H1 (cell line): Measurements from ENCODE around the gene ZNF423. TPM values are rescaled to one million over a fixed set of nuclear protein-coding genes. Genes with fewer than 3 reads are reported as not detected.

Source experiments
- FOSL1 ChIP-seq: IDR thresholded peaks from 2 replicates; pipeline ENCODE4 v1.6.1; 2011; ENCODE audit warnings: mild to moderate bottlenecking, low read depth, low read length, moderate library complexity; ENCODE audit not compliant: insufficient read depth
- HDAC2 ChIP-seq, 2 experiments: fragments of 300-600 bp in 1 of 2; sonication (generic) in 1 of 2; IDR thresholded peaks; 2 replicates each; pipeline ENCODE4 v1.6.1; 2011 to 2012; ENCODE audit warnings: low read depth in 2 of 2, low read length in 2 of 2, mild to moderate bottlenecking in 2 of 2, moderate library complexity in 2 of 2, borderline replicate concordance in 1 of 2, inconsistent platforms in 1 of 2
- HDAC6 ChIP-seq: IDR thresholded peaks from one replicate; pipeline ENCODE4 v1.7.1; 2012; ENCODE audit warnings: low read depth, mild to moderate bottlenecking, inconsistent platforms, low read length, moderate library complexity
- POU5F1 ChIP-seq: IDR thresholded peaks from 2 replicates; pipeline ENCODE4 v1.6.1; 2011; ENCODE audit warnings: low read depth, mild to moderate bottlenecking, low read length, moderate library complexity
- polyA plus RNA-seq, 7 experiments: library from polyadenylated mRNA; depleted of rRNA in 3 of 7; stranded (reverse) in 5 of 7; unstranded in 2 of 7; fragments of >200 nt in 5 of 7; fragments of 200-250 nt in 2 of 7; gene quantifications; 1 replicate in 5 of 7; 2 replicates in 1 of 7; 4 replicates in 1 of 7; pipeline versions ENCODE4 v1.2.1 to v1.2.3, GENCODE V29; 2011 to 2013; ENCODE audit warnings: missing spikeins in 2 of 7, mixed read lengths in 2 of 7
- total RNA-seq: library from RNA; stranded (reverse); fragmentation: NEBNext Ultra II Directional; extraction: Animal tissue kit (Norgen Biotek cat#: 25700); gene quantifications from 2 replicates; pipeline ENCODE4 v1.2.1, GENCODE V29; 2021

ZNF423 gene
- total and polyA plus RNA-seq, 2 of the 8 experiments (the other 6 are each of a cell fraction or from before 2014, with no cell fraction given): 38.2 to 52.3 TPM

- no peak for TF ChIP-seq FOSL1
- no peak for TF ChIP-seq POU5F1
- TF ChIP-seq HDAC2 (IDR thresholded peaks at IDR 0.05; ENCODE audit: borderline replicate concordance in 1 of 2, low read depth in 2 of 2, low read length in 2 of 2): peak; percentile 9 to 60; a peak in 2 of 4 replicates
- TF ChIP-seq HDAC6: no peak
- TF ChIP-seq, all 59 proteins: peak for 8
Observed at GRCh38 chr16:49701789-49702494, 154.0 kb downstream of the ZNF423 start (continued).
